ENCODE data around the gene NCKAP5L.
"Not testable (repeated sequence)": the region's sequence is repeated elsewhere in the genome, so short reads cannot be mapped to it uniquely, and the experiment has no call there.

Gene NCKAP5L

GRCh38 chr12:49796606-49797448 is 31.4 kb downstream of the NCKAP5L start:
- no peak for DNase-seq

GRCh38 chr12:49796155-49796554 is 32.1 kb downstream of the NCKAP5L start:
- no peak for DNase-seq

GRCh38 chr12:49795654-49796105 is 32.5 kb downstream of the NCKAP5L start:
- DNase-seq = no peak

- no peak for DNase-seq
Observed at GRCh38 chr12:49794811-49795653, 33.2 kb downstream of the NCKAP5L start.

- no peak for DNase-seq
Observed at GRCh38 chr12:49794021-49794420, 34.2 kb downstream of the NCKAP5L start.

- DNase-seq = no peak
Observed at GRCh38 chr12:49793620-49794019, 34.6 kb downstream of the NCKAP5L start.

- DNase-seq = no peak
Observed at GRCh38 chr12:49792976-49793580, 35.1 kb downstream of the NCKAP5L start.

GRCh38 chr12:49792181-49792970 is 35.8 kb downstream of the NCKAP5L start:
- no peak for DNase-seq

GRCh38 chr12:49791700-49792099 is 36.5 kb downstream of the NCKAP5L start:
- DNase-seq = no peak

GRCh38 chr12:49790741-49791555 is 37.3 kb downstream of the NCKAP5L start:
- no peak for DNase-seq

- no peak for DNase-seq
Observed at GRCh38 chr12:49789992-49790391, 38.2 kb downstream of the NCKAP5L start.

- DNase-seq = no peak
Observed at GRCh38 chr12:49787672-49788071, 40.5 kb downstream of the NCKAP5L start.

- no peak for DNase-seq
Observed at GRCh38 chr12:49784756-49785409, 43.3 kb downstream of the NCKAP5L start.

- DNase-seq = no peak
Observed at GRCh38 chr12:49783917-49784676, 44.1 kb downstream of the NCKAP5L start.

GRCh38 chr12:49780914-49781313 is 47.3 kb downstream of the NCKAP5L start:
- not testable (repeated sequence) for DNase-seq

- no peak for DNase-seq
Observed at GRCh38 chr12:49779581-49779980, 48.6 kb downstream of the NCKAP5L start.

- no peak for DNase-seq
Observed at GRCh38 chr12:49777800-49778748, 50.1 kb downstream of the NCKAP5L start.

- DNase-seq = no peak
Observed at GRCh38 chr12:49777341-49777740, 50.9 kb downstream of the NCKAP5L start.

- DNase-seq = no peak
Observed at GRCh38 chr12:49776858-49777257, 51.4 kb downstream of the NCKAP5L start.

Data from NCI-H446 treated with DMSO at 0.1 percent for 48 hours (cell line).